Measurements from ENCODE around the gene SLC30A2. TPM values are rescaled to one million over a fixed set of nuclear protein-coding genes. Genes with fewer than 3 reads are reported as not detected.

SLC30A2 gene
- total RNA-seq, 2 donors from 2014 or later = 0.05 to 0.34 TPM

DNA sequence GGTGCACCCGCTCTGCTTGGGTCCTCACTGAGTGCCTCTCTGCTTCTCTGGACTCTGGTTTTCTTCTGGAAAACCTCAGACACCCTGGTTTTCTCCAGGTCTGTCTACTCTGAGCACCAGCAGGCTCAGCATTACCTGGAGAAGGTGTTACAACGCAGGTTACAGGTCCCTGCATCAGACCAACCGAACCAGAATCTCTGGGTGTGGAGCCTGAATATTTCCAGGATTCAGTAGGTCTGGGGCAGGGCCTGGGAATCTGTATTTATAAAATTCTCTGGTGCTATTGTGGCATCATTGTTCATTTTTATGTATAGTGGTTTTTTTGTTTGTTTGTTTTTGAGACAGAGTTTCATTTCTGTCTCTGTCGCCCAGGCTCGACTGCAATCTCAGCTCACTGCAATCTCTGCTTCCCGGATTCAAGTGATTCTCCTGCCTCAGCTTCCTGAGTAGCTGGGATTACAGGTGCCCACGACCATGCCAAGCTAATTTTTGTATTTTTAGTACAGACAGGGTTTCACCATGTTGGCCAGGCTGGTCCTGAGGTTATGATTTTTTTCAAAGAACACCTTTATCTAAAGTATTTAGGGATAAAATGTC lies 1.5 kb upstream of the SLC30A2 start:
- peaks cover 27% of the 10 kb centered on the region for H3K27me3 ChIP-seq (replicated peaks; ENCODE audit: insufficient read depth)
- TF ChIP-seq POLR2A (IDR thresholded peaks at IDR 0.05) = no peak

GRCh38 chr1:26046246-26047095 lies 553 bp upstream of the SLC30A2 start:
- Histone ChIP-seq H3K27me3 (replicated peaks; ENCODE audit: insufficient read depth) (peaks cover 27% of the 10 kb centered on the region), H3K4me1 (replicated peaks) (peaks cover 6% of the 10 kb centered on the region), H3K9me3 (no peaks in the 10 kb centered on the region), H3K36me3 (no peaks in the 10 kb centered on the region), H3K27ac (no peak overlapping the region), H3K4me3 (peak overlapping the region in 1 of 2 donors; percentile 4)
- TF ChIP-seq POLR2AphosphoS5 (IDR thresholded peaks at IDR 0.05) (no peak), CTCF (IDR thresholded peaks at IDR 0.05) (no peak), POLR2A (IDR thresholded peaks at IDR 0.05) (no peak)
- intact Hi-C loops (cut with DNase I) = no loop called here
- 4% methylated on average over 33 of the region's 57 CpGs for WGBS
- DNase-seq (ENCODE audit: low spot score) = no peak

More for the DNA sequence above, 1.5 kb upstream of the SLC30A2 start:
- H3K9me3 ChIP-seq = no peaks in the 10 kb centered on the region
- WGBS = 77% methylated on average over 7 of the region's 7 CpGs
- H3K27ac ChIP-seq = no peak overlapping the region
- no peak overlapping the region for H3K4me3 ChIP-seq
- DNase-seq (ENCODE audit: low spot score) = no peak
- no peaks in the 10 kb centered on the region for H3K36me3 ChIP-seq
- intact Hi-C loops (cut with DNase I) = no loop called here
- peaks cover 6% of the 10 kb centered on the region for H3K4me1 ChIP-seq (replicated peaks)

DNA sequence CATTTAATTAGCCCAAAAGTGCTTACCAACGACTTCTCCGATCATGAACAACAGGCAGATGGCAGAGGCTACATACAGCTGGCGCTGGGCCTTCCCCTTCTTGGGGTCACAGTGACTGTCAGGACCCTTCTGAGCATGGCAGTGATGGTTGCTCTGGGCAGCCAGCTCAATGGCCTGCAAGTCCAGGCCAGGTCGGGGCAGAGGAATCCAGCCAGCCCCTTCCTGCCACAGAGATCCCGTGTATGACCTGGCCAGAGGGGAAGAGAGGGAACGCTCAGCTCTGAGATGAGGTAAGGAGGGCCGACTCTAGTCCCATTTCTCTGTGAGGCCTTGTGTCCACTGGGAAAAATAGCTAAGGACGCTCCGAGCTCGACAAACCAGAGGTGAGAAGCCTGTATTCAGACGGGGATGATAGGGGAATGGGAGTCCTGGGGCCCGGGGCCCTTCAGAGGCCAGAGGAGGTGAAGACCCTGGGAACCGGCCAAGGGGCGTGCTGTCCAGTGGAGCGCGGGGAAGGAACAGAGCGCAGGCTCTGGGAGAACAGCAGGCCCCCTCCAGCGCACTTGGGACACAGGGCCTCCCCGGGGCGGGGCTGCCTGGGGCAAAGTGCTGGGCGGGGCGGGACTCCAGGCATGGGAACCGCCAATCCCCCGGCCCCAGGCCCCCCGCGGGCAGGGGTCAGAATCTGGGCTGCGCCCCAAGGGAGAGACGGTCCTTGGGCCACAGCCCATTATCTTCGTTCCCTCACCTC lies 772 bp downstream of the SLC30A2 start:
- H3K27me3 ChIP-seq (replicated peaks; ENCODE audit: insufficient read depth) = peaks cover 27% of the 10 kb centered on the region
- WGBS = 34% methylated on average over 29 of the region's 29 CpGs
- intact Hi-C loops (cut with DNase I) = no loop called here

DNA sequence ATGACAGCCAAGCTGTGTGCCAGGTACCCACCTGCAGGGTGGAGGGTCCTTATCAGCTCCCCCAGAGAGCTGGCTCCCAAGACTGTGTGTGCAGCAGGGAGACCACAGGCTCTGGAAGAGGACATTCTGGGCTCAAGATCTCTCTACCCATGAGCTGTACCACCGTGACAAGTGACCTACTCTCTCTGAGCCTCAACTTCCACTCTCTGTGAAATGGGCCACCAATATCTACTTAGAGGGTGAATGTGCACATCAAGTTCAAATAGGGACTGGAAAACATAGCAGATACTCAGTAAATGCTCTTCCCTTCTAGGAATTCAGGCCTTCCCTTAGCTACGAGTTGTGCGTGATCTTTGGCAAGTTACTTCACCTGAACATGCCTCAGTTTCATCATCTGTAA lies 1.5 kb downstream of the SLC30A2 start:
- 94% methylated on average over 3 of the region's 3 CpGs for WGBS
- H3K4me1 ChIP-seq (replicated peaks) = peaks cover 6% of the 10 kb centered on the region
- H3K36me3 ChIP-seq = no peaks in the 10 kb centered on the region
- intact Hi-C loops (cut with DNase I) = no loop called here
- no peak for TF ChIP-seq CTCF (IDR thresholded peaks at IDR 0.05)
- TF ChIP-seq POLR2AphosphoS5 (IDR thresholded peaks at IDR 0.05) = no peak
- TF ChIP-seq POLR2A (IDR thresholded peaks at IDR 0.05) = no peak
- peaks cover 27% of the 10 kb centered on the region for H3K27me3 ChIP-seq (replicated peaks; ENCODE audit: insufficient read depth)
- no peak overlapping the region for H3K27ac ChIP-seq
- DNase-seq (ENCODE audit: low spot score) = no peak
- no peak overlapping the region for H3K4me3 ChIP-seq
- H3K9me3 ChIP-seq = no peaks in the 10 kb centered on the region

More for the DNA sequence above, 772 bp downstream of the SLC30A2 start:
- no peak for DNase-seq (ENCODE audit: low spot score)
- Histone ChIP-seq H3K9me3 (no peaks in the 10 kb centered on the region), H3K4me1 (replicated peaks) (peaks cover 6% of the 10 kb centered on the region), H3K27ac (no peak overlapping the region), H3K36me3 (no peaks in the 10 kb centered on the region), H3K4me3 (no peak overlapping the region)
- no peak for TF ChIP-seq POLR2A (IDR thresholded peaks at IDR 0.05)
- no peak for TF ChIP-seq POLR2AphosphoS5 (IDR thresholded peaks at IDR 0.05)
- no peak for TF ChIP-seq CTCF (IDR thresholded peaks at IDR 0.05)

DNA sequence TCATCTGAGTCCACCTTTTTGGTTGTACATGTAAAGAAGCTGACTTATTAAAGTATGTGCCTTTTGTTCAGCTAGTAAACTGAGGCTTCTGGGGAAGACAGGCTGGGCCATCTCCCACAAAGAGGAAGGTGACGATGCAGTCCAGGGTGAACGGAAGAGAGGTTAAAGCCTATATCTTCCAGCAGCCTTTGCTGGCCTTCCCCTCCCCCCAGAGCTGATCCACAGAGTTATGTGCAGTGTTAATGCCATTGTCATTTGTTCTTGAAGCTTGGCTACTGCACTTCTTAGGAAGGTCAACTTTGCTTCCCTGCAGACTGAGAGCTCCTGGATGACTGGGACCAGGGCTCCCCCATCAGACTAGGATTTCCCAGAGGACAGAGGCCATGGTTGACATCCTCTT lies 2.2 kb downstream of the SLC30A2 start:
- H3K27ac ChIP-seq = no peak overlapping the region
- H3K9me3 ChIP-seq = no peaks in the 10 kb centered on the region
- no peaks in the 10 kb centered on the region for H3K36me3 ChIP-seq
- intact Hi-C loops (cut with DNase I) = no loop called here
- peaks cover 6% of the 10 kb centered on the region for H3K4me1 ChIP-seq (replicated peaks)
- H3K27me3 ChIP-seq (replicated peaks; ENCODE audit: insufficient read depth) = peaks cover 27% of the 10 kb centered on the region
- DNase-seq (ENCODE audit: low spot score) = no peak
- H3K4me3 ChIP-seq = no peak overlapping the region
- TF ChIP-seq CTCF (IDR thresholded peaks at IDR 0.05) (no peak), POLR2A (IDR thresholded peaks at IDR 0.05) (no peak), POLR2AphosphoS5 (IDR thresholded peaks at IDR 0.05) (no peak)
- WGBS = 83% methylated on average over 2 of the region's 2 CpGs
